Caco-2 (cell line): ENCODE measurements around the gene ARHGEF28. TPM values are rescaled to one million over a fixed set of nuclear protein-coding genes. Genes with fewer than 3 reads are reported as not detected.

Experiments
- BruUV-seq: library from RNA; stranded (reverse); fragments of 400-500 nt; replicated peaks from 2 replicates; lab custom pipeline; 2021; lab: Mats Ljungman, UMichigan
- CTCF ChIA-PET: fragments of 300-600 bp; sonication (Branson Sonifier 250); formaldehyde crosslinking; loops from one replicate; lab custom pipeline; 2022; ENCODE audit warnings: antibody characterized with exemption; lab: Charles Lee
- POLR2A ChIA-PET: fragments of 300-600 bp; sonication (Branson Sonifier 250); formaldehyde crosslinking; loops from one replicate; lab custom pipeline; 2022; ENCODE audit warnings: antibody characterized with exemption; lab: Charles Lee
- DNase-seq, 2 experiments: peaks; one replicate each; pipeline versions ENCODE4 v3.0.0 to v3.0.0-alpha.2; 2020 to 2022
- H3K27me3 ChIP-seq: replicated peaks from 2 replicates; pipeline ENCODE4 v1.6.0; 2011; ENCODE audit warnings: low read length; ENCODE audit not compliant: control insufficient read depth, insufficient read depth
- H3K36me3 ChIP-seq: 2 replicates; pipeline ENCODE4 v1.5.1; 2011; ENCODE audit warnings: low read length; ENCODE audit not compliant: control insufficient read depth, insufficient read depth
- H3K4me1 ChIP-seq: fragments of 250-450 bp; sonication (Bioruptor Pico); 2 replicates; pipeline ENCODE4 v1.5.1; 2020; ENCODE audit warnings: mild to moderate bottlenecking
- H3K4me3 ChIP-seq: 2 replicates; pipeline ENCODE4 v1.5.1; 2011; ENCODE audit warnings: low read depth, mild to moderate bottlenecking, control low read depth, low read length
- H3K9me3 ChIP-seq: fragments of 250-450 bp; sonication (Bioruptor Pico); 2 replicates; pipeline ENCODE4 v1.5.1; 2020; ENCODE audit warnings: mild to moderate bottlenecking, moderate library complexity
- H3K27ac Mint-ChIP-seq: one replicate; pipeline ENCODE4 v1.8.0; 2022; ENCODE audit warnings: mixed read lengths; ENCODE audit not compliant: unreplicated experiment
- H3K27me3 Mint-ChIP-seq: one replicate; pipeline ENCODE4 v1.8.0; 2022; ENCODE audit warnings: mixed read lengths; ENCODE audit not compliant: insufficient read depth, unreplicated experiment
- H3K36me3 Mint-ChIP-seq: one replicate; pipeline ENCODE4 v1.8.0; 2022; ENCODE audit warnings: mild to moderate bottlenecking, mixed read lengths; ENCODE audit not compliant: insufficient read depth, unreplicated experiment
- H3K4me1 Mint-ChIP-seq: one replicate; pipeline ENCODE4 v1.8.0; 2022; ENCODE audit warnings: low read depth, mixed read lengths; ENCODE audit not compliant: unreplicated experiment
- H3K4me3 Mint-ChIP-seq: one replicate; pipeline ENCODE4 v1.8.0; 2022; ENCODE audit warnings: mild to moderate bottlenecking, moderate library complexity, mixed read lengths; ENCODE audit not compliant: unreplicated experiment
- H3K9me3 Mint-ChIP-seq: one replicate; pipeline ENCODE4 v1.8.0; 2022; ENCODE audit warnings: mixed read lengths; ENCODE audit not compliant: unreplicated experiment
- intact Hi-C: fragments of 100-400 bp; cut with micrococcal nuclease; formaldehyde crosslinking; loops from one replicate; pipeline ENCODE4 v1.10.0; 2022; ENCODE audit not compliant: unreplicated experiment
- total RNA-seq: library from RNA; stranded (reverse); gene quantifications from 2 replicates; pipeline ENCODE4 v1.2.3, GENCODE V29; 2022
- TF ChIP-seq, protein P1 (sequence below), 2 experiments: fragments of 200-600 bp in 1 of 2; IDR thresholded peaks; 1 replicate in 1 of 2; 2 replicates in 1 of 2; pipeline versions ENCODE4 v1.5.1 to v1.8.0; 2011 to 2022; ENCODE audit warnings: antibody characterized with exemption in 1 of 2, control low read depth in 1 of 2, inconsistent platforms in 1 of 2, low read depth in 1 of 2, low read length in 1 of 2, mild to moderate bottlenecking in 1 of 2, moderate library complexity in 1 of 2; ENCODE audit not compliant: insufficient read depth in 1 of 2, severe bottlenecking in 1 of 2, unreplicated experiment in 1 of 2

ARHGEF28 gene
- total RNA-seq, 1 experiment from 2014 or later = 4.6 TPM

DNA sequence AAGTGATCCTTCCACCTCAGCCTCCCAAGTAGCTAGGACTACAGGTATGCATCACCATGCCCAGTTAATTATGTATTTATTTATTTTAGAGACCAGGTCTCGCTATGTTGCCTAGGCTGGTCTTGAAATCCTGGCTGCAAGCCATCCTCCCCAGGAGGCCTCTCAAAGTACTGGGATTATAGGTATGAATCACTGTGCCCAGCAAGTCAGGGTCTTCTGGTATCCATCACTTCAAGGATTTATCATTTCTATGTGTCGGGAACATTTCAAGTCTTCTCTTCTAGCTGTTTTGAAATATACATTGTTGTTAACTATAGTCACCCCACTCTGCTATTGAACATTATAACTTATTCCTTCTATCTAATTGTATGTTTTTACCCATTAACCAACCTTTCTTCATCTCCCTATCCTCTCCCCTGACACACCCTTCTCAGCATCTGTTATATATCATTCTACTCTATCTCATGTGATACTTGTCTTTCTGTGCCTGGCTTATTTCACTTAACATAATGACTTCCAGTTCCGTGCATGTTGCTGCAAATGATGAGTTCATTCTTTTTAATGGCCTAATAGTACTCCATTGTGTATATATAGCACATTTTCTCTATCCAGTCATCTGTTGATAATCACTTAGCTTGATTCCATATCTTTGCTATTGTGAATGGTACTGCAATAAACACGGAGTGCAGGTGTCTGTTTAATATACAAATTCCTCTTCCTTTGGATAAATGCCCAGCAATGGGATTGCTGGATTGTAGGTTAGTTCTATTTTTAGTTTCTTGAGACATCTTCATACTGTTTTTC lies 34.1 kb upstream of the ARHGEF28 start:
- no TSS peak for BruUV-seq
- Histone ChIP-seq H3K27me3 (no peaks in the 10 kb centered on the region), H3K36me3 (no peaks in the 10 kb centered on the region), H3K4me1 (no peaks in the 10 kb centered on the region), H3K4me3 (no peak overlapping the region), H3K9me3 (no peaks in the 10 kb centered on the region)
- CTCF ChIA-PET = interaction anchor here (0.6 to 3.0 kb wide), 8 partner anchors 41 to 367 kb away, joined by 3 to 27 read pairs (median 5); no protein-coding TSS in a partner anchor
- POLR2A ChIA-PET = no interaction called here
- H3K4me3 Mint-ChIP-seq = no peak overlapping the region
- no peaks in the 10 kb centered on the region for H3K36me3 Mint-ChIP-seq
- intact Hi-C loops = loop anchor here (1.0 to 2.0 kb wide), 4 partner anchors 41 to 1057 kb away; no protein-coding TSS in a partner anchor
- no peak for DNase-seq
- no peaks in the 10 kb centered on the region for H3K9me3 Mint-ChIP-seq
- H3K27me3 Mint-ChIP-seq = no peaks in the 10 kb centered on the region
- H3K4me1 Mint-ChIP-seq = no peaks in the 10 kb centered on the region
- H3K27ac Mint-ChIP-seq = no peak overlapping the region
- TF ChIP-seq, protein P1, sequence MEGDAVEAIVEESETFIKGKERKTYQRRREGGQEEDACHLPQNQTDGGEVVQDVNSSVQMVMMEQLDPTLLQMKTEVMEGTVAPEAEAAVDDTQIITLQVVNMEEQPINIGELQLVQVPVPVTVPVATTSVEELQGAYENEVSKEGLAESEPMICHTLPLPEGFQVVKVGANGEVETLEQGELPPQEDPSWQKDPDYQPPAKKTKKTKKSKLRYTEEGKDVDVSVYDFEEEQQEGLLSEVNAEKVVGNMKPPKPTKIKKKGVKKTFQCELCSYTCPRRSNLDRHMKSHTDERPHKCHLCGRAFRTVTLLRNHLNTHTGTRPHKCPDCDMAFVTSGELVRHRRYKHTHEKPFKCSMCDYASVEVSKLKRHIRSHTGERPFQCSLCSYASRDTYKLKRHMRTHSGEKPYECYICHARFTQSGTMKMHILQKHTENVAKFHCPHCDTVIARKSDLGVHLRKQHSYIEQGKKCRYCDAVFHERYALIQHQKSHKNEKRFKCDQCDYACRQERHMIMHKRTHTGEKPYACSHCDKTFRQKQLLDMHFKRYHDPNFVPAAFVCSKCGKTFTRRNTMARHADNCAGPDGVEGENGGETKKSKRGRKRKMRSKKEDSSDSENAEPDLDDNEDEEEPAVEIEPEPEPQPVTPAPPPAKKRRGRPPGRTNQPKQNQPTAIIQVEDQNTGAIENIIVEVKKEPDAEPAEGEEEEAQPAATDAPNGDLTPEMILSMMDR (IDR thresholded peaks at IDR 0.05; ENCODE audit: insufficient read depth in 1 of 2, low read depth in 1 of 2, low read length in 1 of 2, severe bottlenecking in 1 of 2, unreplicated experiment in 1 of 2) = no peak

DNA sequence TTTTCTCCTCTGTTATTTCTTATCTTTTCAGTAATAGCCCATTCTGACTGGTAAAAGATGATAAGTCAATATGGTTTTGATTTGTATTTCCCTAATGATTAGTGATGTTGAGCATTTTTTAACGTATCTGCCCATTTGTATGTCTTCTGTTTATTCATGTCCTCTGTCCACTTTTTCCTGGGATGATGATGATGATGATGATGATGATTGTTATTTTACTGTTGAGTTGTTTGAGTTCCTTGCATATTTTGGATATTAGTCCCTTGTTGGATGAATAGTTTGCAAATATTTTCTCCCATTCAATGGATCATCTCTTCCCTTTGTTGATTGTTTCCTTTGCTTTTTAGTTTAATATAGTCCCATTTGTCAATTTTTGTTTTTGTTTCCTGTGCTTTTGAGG lies 33.4 kb upstream of the ARHGEF28 start:
- no peak overlapping the region for H3K4me3 Mint-ChIP-seq
- CTCF ChIA-PET = interaction anchor here (0.6 to 1.2 kb wide), 2 partner anchors 65 to 195 kb away, joined by 4 to 5 read pairs; no protein-coding TSS in a partner anchor
- H3K27me3 ChIP-seq = no peaks in the 10 kb centered on the region
- no peaks in the 10 kb centered on the region for H3K4me1 ChIP-seq
- H3K36me3 Mint-ChIP-seq = no peaks in the 10 kb centered on the region
- intact Hi-C loops = no loop called here
- no peak for DNase-seq
- H3K9me3 Mint-ChIP-seq = no peaks in the 10 kb centered on the region
- BruUV-seq = no TSS peak
- no peak overlapping the region for H3K4me3 ChIP-seq
- TF ChIP-seq, protein P1 (IDR thresholded peaks at IDR 0.05; ENCODE audit: insufficient read depth in 1 of 2, low read depth in 1 of 2, low read length in 1 of 2, severe bottlenecking in 1 of 2, unreplicated experiment in 1 of 2) = no peak
- H3K36me3 ChIP-seq = no peaks in the 10 kb centered on the region
- H3K4me1 Mint-ChIP-seq = no peaks in the 10 kb centered on the region
- no peak overlapping the region for H3K27ac Mint-ChIP-seq
- H3K9me3 ChIP-seq = no peaks in the 10 kb centered on the region
- POLR2A ChIA-PET = no interaction called here
- no peaks in the 10 kb centered on the region for H3K27me3 Mint-ChIP-seq

DNA sequence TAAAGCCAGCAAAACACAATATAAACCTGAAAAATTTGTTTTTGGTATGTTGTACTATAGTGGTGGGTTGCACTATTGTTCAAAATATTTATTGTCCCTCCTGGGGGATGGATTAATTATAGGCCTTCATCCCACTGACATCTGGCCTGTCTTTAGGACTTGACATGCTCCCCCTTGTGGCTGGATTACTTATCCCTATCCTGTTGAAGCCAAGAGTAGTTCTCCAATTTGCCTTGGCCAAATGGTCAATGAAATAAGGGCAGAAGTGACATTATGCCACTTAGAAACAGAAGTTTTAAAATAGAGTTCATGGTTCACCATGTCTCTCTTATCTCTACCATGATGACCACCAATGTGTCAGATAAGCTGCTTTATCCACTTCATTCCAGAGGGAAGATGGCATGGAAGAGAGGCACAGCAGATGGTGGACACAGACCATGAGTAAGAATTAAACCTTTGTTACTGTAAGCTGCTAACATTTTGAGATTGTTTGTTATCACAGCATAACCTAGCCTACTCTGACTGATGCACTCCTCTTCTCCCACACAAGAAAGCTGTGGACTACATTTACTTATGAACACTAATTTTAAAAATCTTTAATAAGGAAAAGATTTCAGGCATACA lies 29.2 kb upstream of the ARHGEF28 start:
- Mint-ChIP-seq H3K36me3 (no peaks in the 10 kb centered on the region), H3K27ac (no peak overlapping the region), H3K27me3 (peaks cover 2% of the 10 kb centered on the region), H3K9me3 (peaks cover 6% of the 10 kb centered on the region), H3K4me3 (no peak overlapping the region), H3K4me1 (no peaks in the 10 kb centered on the region)
- TF ChIP-seq, protein P1 (IDR thresholded peaks at IDR 0.05; ENCODE audit: insufficient read depth in 1 of 2, low read depth in 1 of 2, low read length in 1 of 2, severe bottlenecking in 1 of 2, unreplicated experiment in 1 of 2) = peak; percentile 69 to 79
- H3K9me3 ChIP-seq = peaks cover 4% of the 10 kb centered on the region; the same call in 1 of the 2 replicates
- ChIA-PET POLR2A (no interaction called here), CTCF (no interaction called here)
- no peak overlapping the region for H3K4me3 ChIP-seq
- intact Hi-C loops = loop anchor here (2.0 kb wide), 1 partner anchor 78 kb away; no protein-coding TSS in a partner anchor
- BruUV-seq = no TSS peak
- H3K36me3 ChIP-seq = no peaks in the 10 kb centered on the region
- H3K4me1 ChIP-seq = no peaks in the 10 kb centered on the region
- DNase-seq = peak in 1 of 2 experiments; percentile 56
- no peaks in the 10 kb centered on the region for H3K27me3 ChIP-seq
